Measurements from ENCODE around the gene IKBKE. TPM values are rescaled to one million over a fixed set of nuclear protein-coding genes. Genes with fewer than 3 reads are reported as not detected.

The IKBKE gene
- total RNA-seq, 4 donors from 2014 or later: 4.7 to 10.5 (median 9.4) TPM

GRCh38 chr1:206442101-206442500 lies 28.2 kb upstream of the IKBKE start:
- no peak for TF ChIP-seq POLR2A (IDR thresholded peaks at IDR 0.05)
- TF ChIP-seq CTCF (IDR thresholded peaks at IDR 0.05): no peak
- 90 to 96% methylated on average over 4 of the region's 4 CpGs for WGBS, 2 donors
- H3K4me3 ChIP-seq (replicated peaks in 1 of 3): no peak overlapping the region
- DNase-seq: no peak
- H3K36me3 ChIP-seq: peaks cover 0 to 5% of the 10 kb centered on the region in 2 donors
- H3K4me1 ChIP-seq: no peaks in the 10 kb centered on the region
- H3K27ac ChIP-seq: no peak overlapping the region
- H3K27me3 ChIP-seq: no peaks in the 10 kb centered on the region
- intact Hi-C loops (cut with DNase I): no loop called here
- H3K9me3 ChIP-seq: no peaks in the 10 kb centered on the region

GRCh38 chr1:206445116-206445515 lies 25.2 kb upstream of the IKBKE start:
- H3K4me3 ChIP-seq (replicated peaks in 1 of 3): no peak overlapping the region
- TF ChIP-seq CTCF (IDR thresholded peaks at IDR 0.05): no peak
- no peaks in the 10 kb centered on the region for H3K4me1 ChIP-seq
- H3K9me3 ChIP-seq: no peaks in the 10 kb centered on the region
- no peak overlapping the region for H3K27ac ChIP-seq
- H3K27me3 ChIP-seq: no peaks in the 10 kb centered on the region
- intact Hi-C loops (cut with DNase I): no loop called here
- WGBS, 2 donors: 58 to 69% methylated on average over 4 of the region's 4 CpGs
- DNase-seq: no peak
- H3K36me3 ChIP-seq: peaks cover 0 to 3% of the 10 kb centered on the region in 2 donors

GRCh38 chr1:206445911-206446356 lies 24.3 kb upstream of the IKBKE start:
- intact Hi-C loops (cut with DNase I): no loop called here
- WGBS, 2 donors: 94 to 98% methylated on average over 8 of the region's 8 CpGs
- TF ChIP-seq CTCF (IDR thresholded peaks at IDR 0.05) (no peak), POLR2A (IDR thresholded peaks at IDR 0.05) (no peak)
- H3K27me3 ChIP-seq: no peaks in the 10 kb centered on the region
- DNase-seq: no peak
- no peak overlapping the region for H3K27ac ChIP-seq
- no peaks in the 10 kb centered on the region for H3K4me1 ChIP-seq
- H3K4me3 ChIP-seq (replicated peaks in 1 of 3): no peak overlapping the region
- peaks cover 4 to 8% of the 10 kb centered on the region in 2 donors for H3K36me3 ChIP-seq
- no peaks in the 10 kb centered on the region for H3K9me3 ChIP-seq

- Histone ChIP-seq H3K36me3 (peaks cover 4 to 11% of the 10 kb centered on the region in 2 donors), H3K9me3 (no peaks in the 10 kb centered on the region), H3K27me3 (no peaks in the 10 kb centered on the region), H3K27ac (no peak overlapping the region), H3K4me1 (no peaks in the 10 kb centered on the region), H3K4me3 (replicated peaks in 1 of 3) (no peak overlapping the region)
- no peak for DNase-seq
- intact Hi-C loops (cut with DNase I): no loop called here
- WGBS, 2 donors: 84 to 91% methylated on average over 11 of the region's 11 CpGs
- TF ChIP-seq CTCF (IDR thresholded peaks at IDR 0.05) (no peak), POLR2A (IDR thresholded peaks at IDR 0.05) (no peak)
Measured at GRCh38 chr1:206446688-206447421, 23.4 kb upstream of the IKBKE start.

GRCh38 chr1:206447422-206447765 lies 22.9 kb upstream of the IKBKE start:
- H3K9me3 ChIP-seq: no peaks in the 10 kb centered on the region
- H3K4me1 ChIP-seq: no peaks in the 10 kb centered on the region
- TF ChIP-seq POLR2A (IDR thresholded peaks at IDR 0.05) (no peak), CTCF (IDR thresholded peaks at IDR 0.05) (no peak)
- intact Hi-C loops (cut with DNase I): no loop called here
- H3K27me3 ChIP-seq: no peaks in the 10 kb centered on the region
- H3K36me3 ChIP-seq: peaks cover 4 to 8% of the 10 kb centered on the region in 2 donors
- no peak overlapping the region for H3K27ac ChIP-seq
- WGBS, 2 donors: 71 to 100% methylated on average over 2 to 3 of the region's 3 CpGs
- H3K4me3 ChIP-seq (replicated peaks in 1 of 3): no peak overlapping the region
- DNase-seq: no peak

All from thyroid gland (tissue), 4 donors.